Neural cell (in vitro differentiated cells): ENCODE measurements around the gene SPTLC2. TPM values are rescaled to one million over a fixed set of nuclear protein-coding genes. Genes with fewer than 3 reads are reported as not detected.

ENCODE experiments used
- H2AFZ ChIP-seq: fragments of 200-600, 300-800 bp; sonication (generic), shearing (Covaris generic); 2 replicates; pipeline ENCODE4 v1.6.0; 2014; ENCODE audit warnings: low read depth, mild to moderate bottlenecking, antibody characterized with exemption, low read length, moderate library complexity
- H3F3A ChIP-seq: fragments of 200-600 bp; shearing (Covaris generic); 2 replicates; pipeline ENCODE4 v1.6.1; 2016; ENCODE audit warnings: mild to moderate bottlenecking, moderate library complexity, mixed read lengths, antibody characterized with exemption, low read length; ENCODE audit not compliant: insufficient read depth, poor library complexity, severe bottlenecking
- H3K27ac ChIP-seq: fragments of 200-600, 300-800 bp; sonication (generic), shearing (Covaris generic); 2 replicates; pipeline ENCODE4 v1.5.1; 2014; ENCODE audit warnings: mild to moderate bottlenecking, low read length, moderate library complexity
- H3K27me3 ChIP-seq: fragments of 300-800, 200-600 bp; sonication (generic), shearing (Covaris generic); 2 replicates; pipeline ENCODE4 v1.6.0; 2014; ENCODE audit warnings: mild to moderate bottlenecking, low read depth, low read length, moderate library complexity; ENCODE audit not compliant: insufficient read depth
- H3K36me3 ChIP-seq: fragments of 300-800, 200-600 bp; sonication (generic), shearing (Covaris generic); 2 replicates; pipeline ENCODE4 v1.5.1; 2014; ENCODE audit warnings: mild to moderate bottlenecking, antibody characterized with exemption, low read length, moderate library complexity; ENCODE audit not compliant: insufficient read depth
- H3K4me2 ChIP-seq: fragments of 300-800, 200-600 bp; sonication (generic), shearing (Covaris generic); 2 replicates; pipeline ENCODE4 v1.6.0; 2014; ENCODE audit warnings: mild to moderate bottlenecking, low read length
- H3K4me3 ChIP-seq: fragments of 300-800, 200-600 bp; sonication (generic), shearing (Covaris generic); 2 replicates; pipeline ENCODE4 v1.5.1; 2014; ENCODE audit warnings: mild to moderate bottlenecking, low read length, moderate library complexity
- H3K79me2 ChIP-seq: fragments of 200-600 bp; shearing (Covaris generic); replicated peaks from 2 replicates; pipeline ENCODE4 v1.6.0; 2014; ENCODE audit warnings: mild to moderate bottlenecking, low read length, moderate library complexity; ENCODE audit not compliant: insufficient read depth
- H3K9ac ChIP-seq: fragments of 300-800, 200-600 bp; sonication (generic), shearing (Covaris generic); 2 replicates; pipeline ENCODE4 v1.6.1; 2016; ENCODE audit warnings: mild to moderate bottlenecking, low read length, mixed read lengths
- H3K9me2 ChIP-seq: fragments of 200-600 bp; shearing (Covaris generic); 2 replicates; pipeline ENCODE4 v1.6.1; 2016; ENCODE audit warnings: mild to moderate bottlenecking, low read length, mixed read lengths; ENCODE audit not compliant: insufficient read depth
- H3K9me3 ChIP-seq: fragments of 200-600, 300-800 bp; sonication (generic), shearing (Covaris generic); 2 replicates; pipeline ENCODE4 v1.6.1; 2016; ENCODE audit warnings: mild to moderate bottlenecking, mixed run types, low read length, moderate library complexity, mixed read lengths
- H4K20me1 ChIP-seq: fragments of 200-600 bp; shearing (Covaris generic); 2 replicates; pipeline ENCODE4 v1.6.1; 2016; ENCODE audit warnings: mild to moderate bottlenecking, mixed run types; ENCODE audit not compliant: insufficient read depth
- EP300 ChIP-seq: fragments of 450-650 bp; conservative IDR thresholded peaks from 2 replicates; pipeline ENCODE4 v1.6.1; 2014; ENCODE audit warnings: antibody characterized with exemption, mild to moderate bottlenecking, moderate library complexity; ENCODE audit not compliant: poor library complexity, severe bottlenecking
- EZH2 ChIP-seq: fragments of 200-600, 300-800 bp; shearing (Covaris generic), sonication (generic); IDR thresholded peaks from 2 replicates; pipeline ENCODE4 v1.6.1; 2014; ENCODE audit warnings: antibody characterized with exemption, low read length, borderline replicate concordance, mild to moderate bottlenecking; ENCODE audit not compliant: insufficient read depth, poor library complexity, severe bottlenecking
- MXI1 ChIP-seq: fragments of 450-650 bp; conservative IDR thresholded peaks from 2 replicates; pipeline ENCODE4 v1.6.1; 2014; ENCODE audit warnings: antibody characterized with exemption, mild to moderate bottlenecking; ENCODE audit not compliant: poor library complexity, severe bottlenecking
- POLR2AphosphoS5 ChIP-seq: IDR thresholded peaks from 2 replicates; pipeline ENCODE4 v1.6.1; 2012
- RAD21 ChIP-seq: fragments of 450-650 bp; conservative IDR thresholded peaks from 2 replicates; pipeline ENCODE4 v1.6.1; 2014; ENCODE audit warnings: antibody characterized with exemption, mild to moderate bottlenecking, moderate library complexity
- SMC3 ChIP-seq: fragments of 450-650 bp; conservative IDR thresholded peaks from 2 replicates; pipeline ENCODE4 v1.6.1; 2014; ENCODE audit warnings: antibody characterized with exemption, mild to moderate bottlenecking, moderate library complexity; ENCODE audit not compliant: poor library complexity
- TAF1 ChIP-seq: IDR thresholded peaks from 2 replicates; pipeline ENCODE4 v1.6.1; 2012; ENCODE audit warnings: low read depth
- polyA plus RNA-seq: library from polyadenylated mRNA; depleted of rRNA; stranded (reverse); fragments of >200 nt; gene quantifications from 2 replicates; pipeline ENCODE4 v1.2.3, GENCODE V29; 2014
- TF ChIP-seq, protein P1 (sequence below): fragments of 450-650 bp; IDR thresholded peaks from 2 replicates; pipeline ENCODE4 v1.5.1; 2014; ENCODE audit warnings: antibody characterized with exemption, mild to moderate bottlenecking, moderate library complexity; ENCODE audit not compliant: poor library complexity, severe bottlenecking
- TF ChIP-seq, protein P2 (sequence below): IDR thresholded peaks from 2 replicates; pipeline ENCODE4 v1.6.1; 2012; ENCODE audit warnings: borderline replicate concordance

Gene SPTLC2
- polyA plus RNA-seq, 1 donor from 2014 or later: 15.1 TPM

DNA sequence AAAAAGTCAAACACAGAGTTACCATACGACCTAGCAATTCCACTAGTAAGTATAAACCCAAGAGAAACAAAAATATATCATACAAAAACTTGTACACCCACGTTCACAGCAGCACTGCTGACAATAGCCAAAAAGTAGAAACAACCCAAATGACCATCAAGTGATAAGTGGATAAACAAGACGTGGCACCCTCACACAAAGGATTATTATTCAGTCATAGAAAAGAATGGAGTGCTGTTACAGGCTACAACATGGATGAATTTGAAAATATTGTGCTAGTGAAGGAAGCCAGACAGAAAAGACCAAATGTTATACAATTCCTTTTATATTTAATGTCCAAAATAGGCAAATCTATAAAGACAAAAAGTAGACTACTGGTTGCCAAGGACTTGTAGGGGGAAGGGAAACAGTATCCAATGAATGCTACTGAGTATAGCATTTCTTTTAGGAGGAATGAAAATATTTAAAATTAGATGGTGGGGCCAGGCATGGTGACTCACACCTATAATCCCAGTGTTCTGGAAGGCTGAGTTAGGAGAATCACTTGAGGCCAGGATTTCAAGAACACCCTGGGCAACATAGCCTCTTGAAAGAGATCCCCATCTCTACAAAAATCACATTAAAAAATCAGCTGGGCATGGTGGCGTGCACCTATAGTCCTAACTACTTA, 41.9 kb downstream of the SPTLC2 start:
- no peak overlapping the region for H3K27ac ChIP-seq
- H4K20me1 ChIP-seq: no peaks in the 10 kb centered on the region
- H3K9me3 ChIP-seq: no peaks in the 10 kb centered on the region
- H3K36me3 ChIP-seq: no peaks in the 10 kb centered on the region
- no peak overlapping the region for H3K9ac ChIP-seq
- H3K4me2 ChIP-seq: no peak overlapping the region
- H3K9me2 ChIP-seq: no peaks in the 10 kb centered on the region
- no peaks in the 10 kb centered on the region for H3K79me2 ChIP-seq
- TF ChIP-seq SMC3 (no peak), EP300 (no peak), TAF1 (no peak), EZH2 (no peak), RAD21 (no peak), MXI1 (no peak), POLR2AphosphoS5 (no peak)
- TF ChIP-seq, protein P1, sequence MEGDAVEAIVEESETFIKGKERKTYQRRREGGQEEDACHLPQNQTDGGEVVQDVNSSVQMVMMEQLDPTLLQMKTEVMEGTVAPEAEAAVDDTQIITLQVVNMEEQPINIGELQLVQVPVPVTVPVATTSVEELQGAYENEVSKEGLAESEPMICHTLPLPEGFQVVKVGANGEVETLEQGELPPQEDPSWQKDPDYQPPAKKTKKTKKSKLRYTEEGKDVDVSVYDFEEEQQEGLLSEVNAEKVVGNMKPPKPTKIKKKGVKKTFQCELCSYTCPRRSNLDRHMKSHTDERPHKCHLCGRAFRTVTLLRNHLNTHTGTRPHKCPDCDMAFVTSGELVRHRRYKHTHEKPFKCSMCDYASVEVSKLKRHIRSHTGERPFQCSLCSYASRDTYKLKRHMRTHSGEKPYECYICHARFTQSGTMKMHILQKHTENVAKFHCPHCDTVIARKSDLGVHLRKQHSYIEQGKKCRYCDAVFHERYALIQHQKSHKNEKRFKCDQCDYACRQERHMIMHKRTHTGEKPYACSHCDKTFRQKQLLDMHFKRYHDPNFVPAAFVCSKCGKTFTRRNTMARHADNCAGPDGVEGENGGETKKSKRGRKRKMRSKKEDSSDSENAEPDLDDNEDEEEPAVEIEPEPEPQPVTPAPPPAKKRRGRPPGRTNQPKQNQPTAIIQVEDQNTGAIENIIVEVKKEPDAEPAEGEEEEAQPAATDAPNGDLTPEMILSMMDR: no peak
- TF ChIP-seq, protein P2, sequence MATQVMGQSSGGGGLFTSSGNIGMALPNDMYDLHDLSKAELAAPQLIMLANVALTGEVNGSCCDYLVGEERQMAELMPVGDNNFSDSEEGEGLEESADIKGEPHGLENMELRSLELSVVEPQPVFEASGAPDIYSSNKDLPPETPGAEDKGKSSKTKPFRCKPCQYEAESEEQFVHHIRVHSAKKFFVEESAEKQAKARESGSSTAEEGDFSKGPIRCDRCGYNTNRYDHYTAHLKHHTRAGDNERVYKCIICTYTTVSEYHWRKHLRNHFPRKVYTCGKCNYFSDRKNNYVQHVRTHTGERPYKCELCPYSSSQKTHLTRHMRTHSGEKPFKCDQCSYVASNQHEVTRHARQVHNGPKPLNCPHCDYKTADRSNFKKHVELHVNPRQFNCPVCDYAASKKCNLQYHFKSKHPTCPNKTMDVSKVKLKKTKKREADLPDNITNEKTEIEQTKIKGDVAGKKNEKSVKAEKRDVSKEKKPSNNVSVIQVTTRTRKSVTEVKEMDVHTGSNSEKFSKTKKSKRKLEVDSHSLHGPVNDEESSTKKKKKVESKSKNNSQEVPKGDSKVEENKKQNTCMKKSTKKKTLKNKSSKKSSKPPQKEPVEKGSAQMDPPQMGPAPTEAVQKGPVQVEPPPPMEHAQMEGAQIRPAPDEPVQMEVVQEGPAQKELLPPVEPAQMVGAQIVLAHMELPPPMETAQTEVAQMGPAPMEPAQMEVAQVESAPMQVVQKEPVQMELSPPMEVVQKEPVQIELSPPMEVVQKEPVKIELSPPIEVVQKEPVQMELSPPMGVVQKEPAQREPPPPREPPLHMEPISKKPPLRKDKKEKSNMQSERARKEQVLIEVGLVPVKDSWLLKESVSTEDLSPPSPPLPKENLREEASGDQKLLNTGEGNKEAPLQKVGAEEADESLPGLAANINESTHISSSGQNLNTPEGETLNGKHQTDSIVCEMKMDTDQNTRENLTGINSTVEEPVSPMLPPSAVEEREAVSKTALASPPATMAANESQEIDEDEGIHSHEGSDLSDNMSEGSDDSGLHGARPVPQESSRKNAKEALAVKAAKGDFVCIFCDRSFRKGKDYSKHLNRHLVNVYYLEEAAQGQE: no peak
- no peak overlapping the region for H3K4me3 ChIP-seq
- no peaks in the 10 kb centered on the region for H3K27me3 ChIP-seq
- H3F3A ChIP-seq: no peaks in the 10 kb centered on the region
- no peak overlapping the region for H2AFZ ChIP-seq

GRCh38 chr14:77573964-77574363, 42.5 kb downstream of the SPTLC2 start:
- H3K4me2 ChIP-seq: no peak overlapping the region
- no peaks in the 10 kb centered on the region for H3K79me2 ChIP-seq
- H3K4me3 ChIP-seq: no peak overlapping the region
- H4K20me1 ChIP-seq: no peaks in the 10 kb centered on the region
- H3K9me2 ChIP-seq: no peaks in the 10 kb centered on the region
- TF ChIP-seq, protein P1: no peak
- TF ChIP-seq, protein P2: no peak
- TF ChIP-seq MXI1 (no peak), RAD21 (no peak), SMC3 (no peak)
- H3K9me3 ChIP-seq: no peaks in the 10 kb centered on the region
- no peak overlapping the region for H2AFZ ChIP-seq
- no peaks in the 10 kb centered on the region for H3F3A ChIP-seq
- H3K27ac ChIP-seq: no peak overlapping the region
- H3K36me3 ChIP-seq: no peaks in the 10 kb centered on the region
- no peak overlapping the region for H3K9ac ChIP-seq
- H3K27me3 ChIP-seq: no peaks in the 10 kb centered on the region
